Midbrain (tissue), 1 donor: ENCODE results near the gene ASPSCR1.
"Not testable (repeated sequence)": the region's sequence is repeated elsewhere in the genome, so short reads cannot be mapped to it uniquely, and the experiment has no call there.

ENCODE experiments used
- DNase-seq: peaks from one replicate; lab custom pipeline; 2025; lab: John Stamatoyannopoulos, UW

Gene ASPSCR1

GRCh38 chr17:81941484-81942166, 35.8 kb upstream of the ASPSCR1 start:
- DNase-seq: no peak

GRCh38 chr17:81942167-81942553, 35.3 kb upstream of the ASPSCR1 start:
- no peak for DNase-seq

- DNase-seq: no peak
Measured at GRCh38 chr17:81944858-81945257, 32.6 kb upstream of the ASPSCR1 start.

- DNase-seq: no peak
Measured at GRCh38 chr17:81947189-81947588, 30.2 kb upstream of the ASPSCR1 start, which contains the start of gene MYADML2. Gene MYADML2, minus strand, starts transcription at chr17:81947233. Its CDS starts 5,492 bp downstream, at chr17:81941741.

GRCh38 chr17:81948635-81949378, 28.6 kb upstream of the ASPSCR1 start:
- DNase-seq: no peak

GRCh38 chr17:81950501-81950900, 26.9 kb upstream of the ASPSCR1 start:
- DNase-seq: no peak

GRCh38 chr17:81951785-81952684, 25.4 kb upstream of the ASPSCR1 start:
- DNase-seq: no peak

GRCh38 chr17:81952792-81953228, 24.6 kb upstream of the ASPSCR1 start:
- DNase-seq: no peak

GRCh38 chr17:81953443-81953842, 24.0 kb upstream of the ASPSCR1 start:
- DNase-seq: not testable (repeated sequence)

GRCh38 chr17:81954131-81955057, 23.0 kb upstream of the ASPSCR1 start:
- no peak for DNase-seq

GRCh38 chr17:81955058-81955681, 22.3 kb upstream of the ASPSCR1 start:
- DNase-seq: no peak

GRCh38 chr17:81955756-81956544, 21.5 kb upstream of the ASPSCR1 start:
- DNase-seq: no peak

GRCh38 chr17:81956607-81957589, 20.5 kb upstream of the ASPSCR1 start:
- no peak for DNase-seq

- no peak for DNase-seq
Measured at GRCh38 chr17:81957691-81958432, 19.6 kb upstream of the ASPSCR1 start.

- DNase-seq: no peak
Measured at GRCh38 chr17:81958633-81959342, 18.6 kb upstream of the ASPSCR1 start.

GRCh38 chr17:81959362-81960129, 17.9 kb upstream of the ASPSCR1 start:
- DNase-seq: peak; percentile 55
